ENCODE measurements around the gene LNPK. TPM values are rescaled to one million over a fixed set of nuclear protein-coding genes. Genes with fewer than 3 reads are reported as not detected.

Gene LNPK
- total and polyA plus RNA-seq, 3 donors from 2014 or later = 19.5 to 45.2 (median 23.8) TPM

GRCh38 chr2:175981551-175981950 lies 20.5 kb downstream of the LNPK start:
- 84 to 100% methylated on average over 1 of the region's 1 CpG for WGBS, 2 donors
- Histone ChIP-seq H3K4me1 (no peaks in the 10 kb centered on the region), H3K27me3 (no peaks in the 10 kb centered on the region), H3K27ac (no peak overlapping the region), H3K9me3 (no peaks in the 10 kb centered on the region), H3K4me3 (no peak overlapping the region), H3K36me3 (ENCODE audit: low read depth, missing control alignments) (no peaks in the 10 kb centered on the region)
- DNase-seq = no peak
- intact Hi-C loops (cut with DNase I; ENCODE audit: low total_unique reads) = no loop called here
- TF ChIP-seq, protein P1, sequence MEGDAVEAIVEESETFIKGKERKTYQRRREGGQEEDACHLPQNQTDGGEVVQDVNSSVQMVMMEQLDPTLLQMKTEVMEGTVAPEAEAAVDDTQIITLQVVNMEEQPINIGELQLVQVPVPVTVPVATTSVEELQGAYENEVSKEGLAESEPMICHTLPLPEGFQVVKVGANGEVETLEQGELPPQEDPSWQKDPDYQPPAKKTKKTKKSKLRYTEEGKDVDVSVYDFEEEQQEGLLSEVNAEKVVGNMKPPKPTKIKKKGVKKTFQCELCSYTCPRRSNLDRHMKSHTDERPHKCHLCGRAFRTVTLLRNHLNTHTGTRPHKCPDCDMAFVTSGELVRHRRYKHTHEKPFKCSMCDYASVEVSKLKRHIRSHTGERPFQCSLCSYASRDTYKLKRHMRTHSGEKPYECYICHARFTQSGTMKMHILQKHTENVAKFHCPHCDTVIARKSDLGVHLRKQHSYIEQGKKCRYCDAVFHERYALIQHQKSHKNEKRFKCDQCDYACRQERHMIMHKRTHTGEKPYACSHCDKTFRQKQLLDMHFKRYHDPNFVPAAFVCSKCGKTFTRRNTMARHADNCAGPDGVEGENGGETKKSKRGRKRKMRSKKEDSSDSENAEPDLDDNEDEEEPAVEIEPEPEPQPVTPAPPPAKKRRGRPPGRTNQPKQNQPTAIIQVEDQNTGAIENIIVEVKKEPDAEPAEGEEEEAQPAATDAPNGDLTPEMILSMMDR (IDR thresholded peaks at IDR 0.05) = no peak
- TF ChIP-seq POLR2A (IDR thresholded peaks at IDR 0.05) = no peak

DNA sequence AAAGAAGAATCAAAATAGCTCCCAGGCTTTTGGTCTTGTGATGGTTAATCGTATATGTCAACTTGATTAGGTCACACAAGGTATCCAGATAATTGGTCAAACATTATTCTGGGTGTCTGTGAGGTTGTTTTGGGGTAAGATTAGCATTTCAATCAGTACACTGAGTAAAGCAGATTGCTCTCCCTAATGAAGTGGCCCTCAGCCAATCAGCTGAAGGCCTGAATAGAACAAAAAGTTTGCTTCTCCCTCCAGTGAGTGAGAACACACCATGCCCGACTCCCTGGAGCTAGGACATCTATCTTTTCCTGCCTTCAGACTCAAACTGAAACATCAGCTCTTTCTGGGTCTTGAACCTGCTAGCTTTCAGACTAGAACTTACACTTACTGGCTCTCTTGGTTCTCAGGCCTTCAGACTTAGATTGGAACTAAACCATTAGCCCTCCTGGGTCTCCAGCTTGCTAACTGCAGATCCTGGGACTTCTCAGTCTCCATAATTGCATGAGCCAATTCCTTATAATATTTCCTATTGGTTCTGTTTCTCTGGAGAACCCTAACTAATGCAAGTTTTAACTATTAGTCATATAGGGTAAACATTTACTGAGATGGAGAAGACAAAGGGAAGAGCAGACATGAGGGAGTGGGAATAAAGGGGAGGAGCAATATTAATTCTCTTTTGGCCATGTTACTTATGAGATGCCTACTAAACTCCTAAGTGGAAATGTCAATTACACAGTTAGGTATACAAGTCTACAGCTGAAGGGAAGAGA lies 25.5 kb downstream of the LNPK start:
- H3K27ac ChIP-seq = no peak overlapping the region
- H3K9me3 ChIP-seq = no peaks in the 10 kb centered on the region
- DNase-seq = no peak
- intact Hi-C loops (cut with DNase I; ENCODE audit: low total_unique reads) = no loop called here
- no peak for TF ChIP-seq POLR2A (IDR thresholded peaks at IDR 0.05)
- TF ChIP-seq, protein P1 (IDR thresholded peaks at IDR 0.05) = no peak
- WGBS, 2 donors = 71 to 75% methylated on average over 2 of the region's 2 CpGs
- no peaks in the 10 kb centered on the region for H3K36me3 ChIP-seq (ENCODE audit: low read depth, missing control alignments)
- no peaks in the 10 kb centered on the region for H3K27me3 ChIP-seq
- H3K4me1 ChIP-seq = no peaks in the 10 kb centered on the region
- no peak overlapping the region for H3K4me3 ChIP-seq

DNA sequence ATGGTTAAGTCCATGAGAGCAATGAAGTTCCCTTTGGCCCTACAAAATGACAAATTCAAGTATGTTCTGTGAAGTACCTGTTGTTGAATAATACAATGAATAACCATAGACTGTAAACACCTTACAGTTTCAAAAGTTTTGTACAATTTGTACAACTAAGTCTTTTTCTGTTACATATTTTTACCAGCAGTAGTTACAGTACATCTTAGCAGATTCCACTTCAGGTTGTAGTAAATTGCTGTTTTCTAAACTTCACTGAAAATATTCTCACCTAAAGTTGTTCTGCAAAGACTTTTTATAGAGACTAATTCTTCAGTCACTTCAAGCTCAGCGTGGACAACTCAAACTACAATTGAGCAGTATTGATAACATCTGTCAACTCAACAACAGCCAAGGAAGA lies 28.7 kb downstream of the LNPK start:
- intact Hi-C loops (cut with DNase I; ENCODE audit: low total_unique reads) = no loop called here
- no peak for TF ChIP-seq POLR2A (IDR thresholded peaks at IDR 0.05)
- TF ChIP-seq, protein P1 (IDR thresholded peaks at IDR 0.05) = no peak
- no peaks in the 10 kb centered on the region for H3K4me1 ChIP-seq
- H3K27ac ChIP-seq = no peak overlapping the region
- H3K36me3 ChIP-seq (ENCODE audit: low read depth, missing control alignments) = no peaks in the 10 kb centered on the region
- DNase-seq = no peak
- 89 to 95% methylated on average over 1 of the region's 1 CpG for WGBS, 2 donors
- H3K27me3 ChIP-seq = no peaks in the 10 kb centered on the region
- no peaks in the 10 kb centered on the region for H3K9me3 ChIP-seq
- H3K4me3 ChIP-seq = no peak overlapping the region

DNA sequence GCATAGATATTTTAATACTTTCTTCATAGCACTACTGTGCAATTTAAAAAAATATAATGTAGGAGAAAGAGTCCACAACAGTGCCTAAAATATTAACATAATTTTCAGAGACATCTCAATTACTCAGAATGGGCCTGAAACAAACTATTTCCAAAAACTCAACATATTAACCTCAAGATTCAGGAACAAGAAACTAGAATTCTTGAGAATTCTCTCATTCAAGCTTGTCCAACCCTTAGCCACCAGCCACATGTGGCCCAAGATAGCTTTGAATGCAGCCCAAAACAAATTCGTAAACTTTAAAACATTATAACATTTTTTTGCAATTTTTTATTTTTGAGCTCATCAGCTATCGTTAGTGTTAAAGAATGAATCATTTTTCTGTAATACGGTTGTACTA lies 35.2 kb downstream of the LNPK start:
- no peaks in the 10 kb centered on the region for H3K36me3 ChIP-seq (ENCODE audit: low read depth, missing control alignments)
- no peaks in the 10 kb centered on the region for H3K27me3 ChIP-seq
- no peak overlapping the region for H3K27ac ChIP-seq
- no peaks in the 10 kb centered on the region for H3K4me1 ChIP-seq
- H3K9me3 ChIP-seq = no peaks in the 10 kb centered on the region
- 95 to 98% methylated on average over 3 of the region's 3 CpGs for WGBS, 2 donors
- DNase-seq = no peak
- H3K4me3 ChIP-seq = no peak overlapping the region
- TF ChIP-seq POLR2A (IDR thresholded peaks at IDR 0.05) = no peak
- TF ChIP-seq, protein P1 (IDR thresholded peaks at IDR 0.05) = no peak
- intact Hi-C loops (cut with DNase I; ENCODE audit: low total_unique reads) = no loop called here

DNA sequence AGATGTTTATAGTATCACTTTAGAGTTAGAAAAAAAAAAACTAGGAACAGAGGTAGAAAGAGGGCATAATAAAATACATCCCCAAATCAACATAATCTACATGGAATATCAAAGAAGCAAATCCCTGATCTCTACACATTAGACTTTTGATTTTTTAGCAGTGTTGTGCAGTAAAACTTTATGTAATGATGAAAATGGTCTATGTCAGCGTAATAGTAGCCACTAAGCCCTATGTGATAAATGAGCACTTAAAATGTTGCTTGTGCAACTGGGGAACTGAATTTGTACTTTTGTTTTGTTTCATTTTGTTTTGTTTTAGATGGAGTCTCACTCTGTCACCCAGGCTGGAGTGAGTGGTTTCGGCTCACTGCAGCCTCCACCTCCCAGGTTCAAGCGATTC lies 36.3 kb downstream of the LNPK start:
- intact Hi-C loops (cut with DNase I; ENCODE audit: low total_unique reads) = no loop called here
- 97 to 99% methylated on average over 3 of the region's 3 CpGs for WGBS, 2 donors
- no peaks in the 10 kb centered on the region for H3K9me3 ChIP-seq
- DNase-seq = no peak
- no peak for TF ChIP-seq POLR2A (IDR thresholded peaks at IDR 0.05)
- TF ChIP-seq, protein P1 (IDR thresholded peaks at IDR 0.05) = no peak
- no peak overlapping the region for H3K4me3 ChIP-seq
- H3K27ac ChIP-seq = no peak overlapping the region
- no peaks in the 10 kb centered on the region for H3K36me3 ChIP-seq (ENCODE audit: low read depth, missing control alignments)
- no peaks in the 10 kb centered on the region for H3K27me3 ChIP-seq
- no peaks in the 10 kb centered on the region for H3K4me1 ChIP-seq

Data from testis (tissue), 3 donors.